Fibroblast of skin of left biceps (primary cell): ENCODE results near the gene C8G.

ENCODE experiments used
- DNase-seq, 2 experiments: peaks; one replicate each; pipeline ENCODE4 v3.0.0-alpha.2; 2013; ENCODE audit warnings: low read depth in 2 of 2

C8G gene

GRCh38 chr9:136953771-136954269 lies 8.8 kb downstream of the C8G start:
- DNase-seq, result no peak

- no peak for DNase-seq
Measured at GRCh38 chr9:136954270-136955083, 9.4 kb downstream of the C8G start.

DNA sequence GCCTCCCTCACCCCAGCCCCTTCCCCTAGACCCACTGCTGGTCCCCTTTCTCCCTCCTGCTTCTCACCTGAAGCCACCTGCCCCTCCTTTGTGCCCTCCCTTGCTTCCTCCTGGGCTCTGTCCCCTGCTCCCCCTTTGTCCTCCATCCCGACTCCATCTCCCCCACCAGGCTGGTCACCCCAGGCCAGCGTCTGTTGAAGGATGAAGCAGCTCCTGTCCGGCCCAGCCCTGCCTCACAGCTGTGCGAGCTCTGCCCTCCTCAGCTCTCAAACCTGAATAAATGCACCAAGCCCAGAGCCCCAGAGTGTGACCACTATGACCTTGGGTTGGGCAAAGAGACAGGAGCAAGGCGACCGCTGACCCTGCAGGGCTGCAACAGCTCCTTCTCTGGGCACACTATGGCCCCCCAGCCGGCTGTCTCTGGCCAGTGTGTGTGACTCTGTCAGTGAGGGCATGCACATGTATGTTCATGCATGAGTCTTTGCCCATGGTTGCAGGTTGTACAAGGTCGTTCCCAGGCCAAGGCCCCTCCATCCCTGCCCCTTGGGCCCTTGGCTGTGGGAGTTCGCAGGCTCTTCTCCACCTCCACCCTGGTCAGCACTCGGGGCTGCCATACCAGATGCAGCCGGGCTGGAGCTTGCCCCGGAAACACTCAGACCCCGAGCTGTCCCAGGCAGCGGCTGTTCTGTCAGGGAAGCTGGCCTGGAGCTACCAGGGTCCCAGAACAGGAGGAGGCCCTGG lies 10.3 kb downstream of the C8G start:
- no peak for DNase-seq

DNA sequence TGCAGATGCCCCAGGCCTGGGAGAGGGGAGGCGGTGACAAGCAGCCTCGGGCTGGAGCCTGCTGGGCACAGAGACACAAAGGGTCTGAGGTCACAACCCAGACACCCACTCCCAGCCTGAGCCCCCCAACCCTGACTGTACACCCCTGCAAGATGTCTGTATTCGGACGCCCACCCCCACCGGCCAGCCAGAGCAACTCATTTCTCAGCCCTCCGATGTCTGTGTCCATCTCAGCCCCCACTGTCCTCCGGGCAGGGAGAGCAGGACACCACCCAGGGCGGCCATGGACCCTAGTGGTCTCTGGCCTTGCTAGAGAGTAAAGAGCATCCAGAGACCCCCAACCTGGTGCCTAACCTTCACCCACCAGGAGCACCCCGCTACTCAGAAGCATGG lies 10.9 kb downstream of the C8G start:
- no peak for DNase-seq

DNA sequence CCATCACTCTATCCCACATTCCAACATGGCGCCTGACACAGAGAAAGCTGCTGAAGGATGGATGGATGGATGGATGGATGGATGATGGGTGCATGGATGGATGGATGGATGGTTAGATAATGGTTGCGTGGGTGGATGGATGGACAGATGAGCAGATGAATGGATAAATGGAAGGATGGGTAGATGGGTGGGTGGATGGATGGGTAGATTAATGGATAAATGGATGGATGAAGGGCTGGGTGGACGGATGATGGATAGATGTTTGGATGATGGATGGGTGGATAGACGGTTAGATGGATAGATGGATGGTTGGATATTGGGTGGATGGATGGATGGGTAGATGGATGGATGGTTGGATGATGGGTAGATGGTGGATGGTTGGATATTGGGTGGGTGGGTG lies 11.6 kb downstream of the C8G start:
- DNase-seq, result no peak

DNA sequence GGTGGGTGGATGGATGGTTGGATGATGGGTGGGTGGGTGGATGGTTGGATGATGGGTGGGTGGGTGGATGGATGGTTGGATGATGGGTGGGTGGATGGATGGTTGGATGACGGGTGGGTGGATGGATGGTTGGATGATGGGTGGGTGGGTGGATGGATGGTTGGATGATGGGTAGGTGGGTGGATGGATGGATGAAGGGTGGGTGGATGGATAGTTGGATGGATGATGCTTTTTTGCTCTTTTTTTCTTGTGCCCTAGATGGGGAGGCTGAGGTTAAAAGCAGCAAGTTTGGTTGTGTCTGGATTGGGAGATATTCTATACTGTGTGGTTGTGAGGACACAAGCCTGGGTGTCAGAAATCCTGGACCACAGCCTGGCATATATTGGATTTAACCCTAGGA lies 12.4 kb downstream of the C8G start:
- DNase-seq, result no peak

DNA sequence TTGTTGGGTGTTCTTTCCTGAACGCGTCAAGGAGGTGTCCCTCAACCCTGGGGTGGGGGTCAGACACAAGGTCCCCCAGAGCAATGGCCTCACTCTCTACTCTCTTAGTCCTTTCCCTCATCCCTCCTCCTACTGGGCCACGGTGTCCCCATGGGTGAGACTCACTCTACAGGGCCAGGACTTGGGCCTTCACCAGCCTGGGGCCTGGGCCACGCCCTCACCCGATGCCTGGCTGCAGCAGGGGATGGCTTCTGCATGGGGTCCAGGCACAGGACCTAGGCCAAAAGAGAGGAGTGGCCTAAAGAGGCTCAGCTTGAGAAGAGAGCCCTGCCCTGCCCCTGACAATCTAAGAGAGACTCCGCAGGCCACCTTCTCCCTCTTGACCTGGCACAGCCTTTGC lies 12.9 kb downstream of the C8G start:
- no peak for DNase-seq

DNA sequence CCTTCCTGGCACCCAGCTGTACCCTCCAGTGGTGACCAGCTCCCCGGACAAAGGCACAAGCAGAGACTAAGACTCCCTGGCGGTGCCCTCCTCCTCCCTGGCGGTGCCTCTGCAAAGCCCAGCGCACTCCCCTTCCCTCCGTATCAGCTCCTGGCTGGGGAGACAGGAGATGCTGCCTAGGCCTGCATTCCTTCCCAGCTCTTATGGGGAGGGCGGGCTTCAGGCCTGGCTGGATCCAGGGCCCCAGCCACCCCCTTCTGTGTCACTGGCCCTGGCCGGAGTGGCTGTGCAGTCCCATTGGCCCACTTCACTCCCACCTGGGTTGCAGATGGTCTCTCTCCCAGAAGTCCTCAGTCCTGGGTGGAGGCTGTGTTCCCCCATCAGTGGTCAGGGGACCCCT lies 13.4 kb downstream of the C8G start:
- DNase-seq, result no peak

DNA sequence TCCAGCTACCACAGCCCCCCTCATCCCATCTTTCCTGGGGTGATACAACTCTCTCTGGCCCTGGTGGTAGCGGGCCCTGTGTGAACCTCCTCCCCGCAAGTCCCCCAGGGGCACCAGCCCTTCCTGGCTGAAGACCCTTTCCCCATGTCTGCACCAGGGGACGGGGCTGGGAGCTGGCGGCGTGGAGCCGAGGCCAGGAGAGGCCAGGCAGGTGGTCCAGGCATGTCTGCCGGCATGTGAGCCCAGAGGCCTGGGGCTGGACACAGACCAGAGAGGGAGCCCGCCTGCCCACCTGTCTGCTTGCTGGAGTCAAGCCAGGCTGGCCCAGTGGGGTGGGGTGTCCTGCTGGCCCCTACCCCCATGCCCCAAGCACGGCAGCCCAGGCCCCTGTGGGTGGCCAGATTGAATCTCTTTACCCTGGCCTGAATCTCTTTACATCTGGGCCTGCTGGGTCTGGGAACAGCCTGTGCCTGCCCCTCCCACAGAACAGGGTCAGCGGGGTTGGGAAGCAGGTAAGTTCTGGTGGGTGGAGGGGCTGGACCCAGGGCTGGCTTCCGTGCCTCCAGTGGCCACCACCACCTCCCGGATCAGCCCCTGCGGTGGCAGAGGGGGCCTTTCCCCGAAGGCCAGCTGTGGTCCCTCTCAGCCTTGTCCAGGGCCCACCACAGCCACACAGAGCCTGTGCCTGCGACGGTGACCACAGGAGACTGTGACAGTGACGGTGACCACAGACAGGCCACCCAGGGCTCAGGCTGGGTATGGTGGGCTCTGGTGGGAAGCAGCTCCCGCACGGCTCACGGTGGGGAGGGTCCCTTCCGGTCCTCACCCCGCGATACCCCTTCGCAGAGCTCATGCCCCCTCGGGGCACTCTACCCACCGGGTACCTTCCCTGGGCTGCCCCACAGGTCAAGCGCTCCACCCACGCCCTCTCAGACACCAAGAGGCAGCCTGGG lies 14.1 kb downstream of the C8G start:
- DNase-seq, result no peak

GRCh38 chr9:136960212-136960937 lies 15.3 kb downstream of the C8G start:
- no peak for DNase-seq

DNA sequence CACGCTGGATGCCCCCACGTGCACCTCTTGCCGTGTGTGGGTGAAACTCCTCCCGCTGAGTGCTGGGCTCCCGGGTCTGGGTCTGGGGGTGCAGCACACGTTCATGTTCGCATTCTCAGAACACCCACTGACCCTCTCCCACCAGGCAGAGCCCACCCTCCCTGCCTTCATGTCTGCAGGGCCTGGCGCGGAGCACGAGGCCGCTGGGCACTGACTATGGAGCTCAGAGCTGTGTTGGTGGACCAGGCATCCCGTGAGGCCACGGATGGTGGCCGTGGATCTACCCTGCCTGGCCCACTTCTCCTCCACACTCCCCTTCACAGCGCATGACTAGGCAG lies 15.9 kb downstream of the C8G start:
- no peak for DNase-seq

GRCh38 chr9:136961279-136962065 lies 16.4 kb downstream of the C8G start:
- DNase-seq, result no peak

GRCh38 chr9:136962163-136962562 lies 17.1 kb downstream of the C8G start:
- no peak for DNase-seq

- DNase-seq, result no peak
Measured at GRCh38 chr9:136962701-136963248, 17.7 kb downstream of the C8G start.

GRCh38 chr9:136963341-136963740 lies 18.3 kb downstream of the C8G start:
- DNase-seq, result no peak

GRCh38 chr9:136963751-136964150 lies 18.7 kb downstream of the C8G start:
- DNase-seq, result no peak

- DNase-seq, result no peak
Measured at GRCh38 chr9:136964171-136964689, 19.2 kb downstream of the C8G start.

- no peak for DNase-seq
Measured at GRCh38 chr9:136964833-136965422, 19.9 kb downstream of the C8G start.

DNA sequence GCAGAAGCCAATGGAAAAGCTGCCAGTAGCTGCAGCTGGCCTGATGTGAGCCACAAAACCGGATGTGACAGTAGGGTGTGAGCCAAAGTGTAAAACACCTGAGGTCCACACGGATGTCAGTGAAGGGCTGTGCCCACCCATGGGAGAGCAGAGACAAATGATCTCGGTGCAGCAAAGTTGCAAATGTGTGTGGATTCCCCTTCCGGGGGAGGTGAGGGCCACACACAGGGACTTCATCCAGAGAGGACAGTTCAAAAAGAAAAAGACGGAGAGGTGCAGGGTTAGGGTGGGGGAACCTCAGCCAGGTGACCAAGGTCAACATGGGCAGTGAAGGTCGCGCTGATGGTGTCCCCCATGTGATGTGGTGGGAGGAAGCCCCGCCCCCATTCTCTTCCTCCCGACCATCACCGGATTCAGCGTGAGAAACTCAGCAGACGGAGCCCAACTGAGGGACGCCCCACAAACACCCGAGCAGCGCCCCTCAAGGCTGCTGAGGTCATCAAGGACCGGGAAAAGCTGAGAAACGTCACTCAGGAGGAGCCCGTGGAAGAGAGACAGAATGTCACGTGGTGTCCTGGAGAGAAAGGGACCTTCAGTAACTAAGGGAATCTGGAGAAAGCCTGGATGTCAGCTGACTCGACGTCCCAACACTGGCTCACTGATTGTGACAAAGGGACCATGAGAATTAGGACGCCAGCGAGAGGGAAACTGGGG lies 20.9 kb downstream of the C8G start:
- DNase-seq, result no peak
